Measurements from ENCODE around the gene CRADD.

The CRADD gene

DNA sequence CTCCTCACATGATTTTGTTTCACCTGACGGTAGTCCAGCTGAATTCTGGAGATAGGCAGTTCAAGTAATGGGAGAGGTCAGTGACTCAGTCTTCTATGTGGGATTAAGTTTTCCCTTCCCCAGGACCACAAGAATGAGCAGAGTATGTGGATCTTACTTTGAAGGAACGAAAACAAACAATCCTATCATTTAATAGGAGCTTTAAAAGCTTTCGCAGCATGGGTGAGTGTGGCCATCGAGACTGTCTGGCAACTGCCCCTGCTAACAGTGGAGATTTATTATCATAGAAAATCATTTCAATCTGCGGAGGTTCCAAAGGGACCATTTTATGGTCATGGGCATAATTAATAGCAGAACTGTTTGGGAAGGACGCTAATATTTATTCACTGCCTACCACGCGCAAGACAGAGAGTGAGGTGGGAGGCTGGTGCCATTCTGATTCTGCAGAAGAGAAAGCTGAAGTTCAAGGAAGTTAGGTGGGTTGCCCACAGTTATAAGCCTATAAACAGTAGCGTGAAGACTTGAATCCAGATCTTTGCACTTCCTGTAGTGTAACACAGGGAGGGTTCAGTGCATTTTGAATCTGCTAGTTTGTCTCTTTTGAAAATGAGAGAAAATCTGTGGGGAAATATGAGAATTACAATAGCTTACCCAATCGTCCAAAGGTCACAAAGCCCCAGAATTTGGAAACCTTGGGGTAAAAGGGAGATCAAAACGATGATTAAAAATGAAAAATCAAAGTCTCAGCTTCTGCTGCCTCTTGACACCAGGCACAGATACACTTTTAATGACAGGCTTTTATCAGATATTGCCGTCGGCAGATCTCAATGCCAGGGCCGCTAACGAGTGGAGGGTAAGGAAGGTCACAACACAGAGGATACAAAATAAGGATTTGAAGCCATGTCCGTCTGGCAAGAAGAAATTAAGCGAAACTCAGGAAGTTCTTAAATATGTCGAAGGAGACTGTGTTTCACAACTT lies 209.6 kb downstream of the CRADD start:
- DNase-seq (ENCODE audit: low read depth), result peak; percentile 58
- in situ Hi-C loops (cut with HindIII; ENCODE audit: low sequenced_read_pairs), result no loop called here
- H3K4me3 ChIP-seq (ENCODE audit: low read depth, low read length), result no peak overlapping the region
- TF ChIP-seq, protein P1, sequence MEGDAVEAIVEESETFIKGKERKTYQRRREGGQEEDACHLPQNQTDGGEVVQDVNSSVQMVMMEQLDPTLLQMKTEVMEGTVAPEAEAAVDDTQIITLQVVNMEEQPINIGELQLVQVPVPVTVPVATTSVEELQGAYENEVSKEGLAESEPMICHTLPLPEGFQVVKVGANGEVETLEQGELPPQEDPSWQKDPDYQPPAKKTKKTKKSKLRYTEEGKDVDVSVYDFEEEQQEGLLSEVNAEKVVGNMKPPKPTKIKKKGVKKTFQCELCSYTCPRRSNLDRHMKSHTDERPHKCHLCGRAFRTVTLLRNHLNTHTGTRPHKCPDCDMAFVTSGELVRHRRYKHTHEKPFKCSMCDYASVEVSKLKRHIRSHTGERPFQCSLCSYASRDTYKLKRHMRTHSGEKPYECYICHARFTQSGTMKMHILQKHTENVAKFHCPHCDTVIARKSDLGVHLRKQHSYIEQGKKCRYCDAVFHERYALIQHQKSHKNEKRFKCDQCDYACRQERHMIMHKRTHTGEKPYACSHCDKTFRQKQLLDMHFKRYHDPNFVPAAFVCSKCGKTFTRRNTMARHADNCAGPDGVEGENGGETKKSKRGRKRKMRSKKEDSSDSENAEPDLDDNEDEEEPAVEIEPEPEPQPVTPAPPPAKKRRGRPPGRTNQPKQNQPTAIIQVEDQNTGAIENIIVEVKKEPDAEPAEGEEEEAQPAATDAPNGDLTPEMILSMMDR (IDR thresholded peaks at IDR 0.05; ENCODE audit: low read depth, low read length, missing control alignments), result no peak

DNA sequence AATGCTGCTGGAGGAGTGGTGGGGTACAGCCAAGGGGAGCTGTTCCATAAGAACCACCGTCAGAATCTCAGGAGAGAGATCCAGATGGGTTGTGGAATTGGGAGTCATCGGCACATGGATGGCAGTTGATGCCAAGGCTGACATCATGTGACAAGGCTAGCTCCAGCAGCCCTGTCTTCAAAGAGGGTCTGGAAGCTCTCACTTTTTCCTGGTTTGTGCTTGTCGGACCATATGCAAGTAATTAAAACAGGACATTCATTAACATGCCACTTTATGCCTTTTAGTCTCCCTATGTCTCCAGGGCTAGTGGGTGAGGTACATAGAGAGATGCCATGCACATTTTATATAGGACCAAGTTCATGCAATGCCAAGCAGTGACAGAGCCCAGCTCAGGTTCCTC lies 211.8 kb downstream of the CRADD start:
- TF ChIP-seq, protein P1 (IDR thresholded peaks at IDR 0.05; ENCODE audit: low read depth, low read length, missing control alignments), result no peak
- in situ Hi-C loops (cut with HindIII; ENCODE audit: low sequenced_read_pairs), result no loop called here
- DNase-seq (ENCODE audit: low read depth), result no peak
- no peak overlapping the region for H3K4me3 ChIP-seq (ENCODE audit: low read depth, low read length)

DNA sequence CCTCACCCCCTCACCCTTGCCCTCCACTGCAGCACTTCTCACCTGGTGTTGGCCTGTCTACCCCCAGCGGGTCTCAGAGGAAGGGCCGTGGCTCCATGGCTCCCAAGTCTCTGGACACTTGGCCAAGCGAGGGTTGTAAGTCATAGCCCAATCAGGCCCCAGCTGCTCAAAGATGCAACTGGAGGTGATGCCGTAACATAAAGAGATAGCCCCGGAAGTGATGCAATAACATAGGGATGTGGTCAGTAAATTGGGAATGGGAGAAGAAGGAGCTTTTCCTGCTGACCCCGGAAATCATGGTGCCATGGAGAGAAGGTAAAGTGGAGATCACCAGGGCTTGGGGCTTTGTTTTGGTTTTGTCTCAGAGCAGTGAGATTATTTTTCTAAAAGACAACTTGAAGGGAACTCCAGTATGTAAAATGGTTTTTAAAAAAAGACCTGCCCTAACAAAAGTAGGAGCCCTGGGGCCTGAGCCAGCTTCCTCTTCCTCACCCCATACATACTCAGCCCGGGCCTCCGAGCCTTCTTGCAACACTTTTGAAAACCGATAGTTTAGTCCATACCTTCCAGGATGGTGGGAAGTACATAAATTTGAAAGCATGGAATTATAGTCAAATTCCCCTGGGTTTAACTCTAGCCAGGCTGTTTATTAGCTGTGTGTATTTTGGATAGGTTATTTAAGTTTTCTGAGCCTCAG lies 212.5 kb downstream of the CRADD start:
- H3K4me3 ChIP-seq (ENCODE audit: low read depth, low read length), result no peak overlapping the region
- TF ChIP-seq, protein P1 (IDR thresholded peaks at IDR 0.05; ENCODE audit: low read depth, low read length, missing control alignments), result no peak
- in situ Hi-C loops (cut with HindIII; ENCODE audit: low sequenced_read_pairs), result no loop called here
- DNase-seq (ENCODE audit: low read depth), result no peak

DNA sequence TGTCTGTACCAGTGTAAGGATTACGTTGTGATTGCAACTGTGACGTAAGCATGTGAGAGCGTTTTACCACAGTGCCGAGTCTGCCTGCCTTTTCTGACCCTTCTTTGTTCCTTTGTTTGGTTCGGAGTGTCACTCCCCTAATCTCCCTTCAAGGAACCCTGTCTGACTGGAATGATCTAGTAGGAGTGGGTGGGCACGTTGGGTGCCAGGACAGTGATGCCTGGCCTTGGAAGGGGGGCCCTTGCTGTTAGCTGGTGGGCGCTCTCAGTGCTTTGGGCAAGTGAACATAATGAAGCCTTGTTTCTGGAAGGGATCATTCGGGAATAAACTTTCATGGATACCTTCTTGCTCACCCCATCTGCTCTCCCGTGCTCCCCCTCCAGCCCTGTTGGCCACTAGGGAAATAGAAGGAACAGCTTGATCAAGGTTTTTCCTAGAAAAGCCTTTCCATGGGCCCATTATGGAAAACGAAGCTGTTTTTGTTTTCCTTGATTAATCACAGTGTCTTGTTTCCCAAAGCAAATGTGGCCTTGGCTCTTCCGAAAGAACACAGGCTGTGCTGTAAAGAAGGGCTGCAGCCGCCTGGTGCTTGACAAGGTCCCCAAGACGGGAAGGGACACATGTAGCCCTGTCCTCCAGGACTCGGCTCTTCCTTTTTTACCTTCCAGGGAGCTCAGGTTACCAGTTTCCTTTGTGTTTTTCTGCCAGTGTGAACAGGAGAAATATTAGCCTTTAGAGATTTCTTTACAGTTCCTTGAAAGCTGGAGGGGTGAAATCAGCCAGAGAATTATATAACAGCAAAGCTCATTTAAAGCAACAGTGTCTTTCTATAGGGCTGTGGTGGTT lies 215.5 kb downstream of the CRADD start:
- no peak for DNase-seq (ENCODE audit: low read depth)
- TF ChIP-seq, protein P1 (IDR thresholded peaks at IDR 0.05; ENCODE audit: low read depth, low read length, missing control alignments), result no peak
- in situ Hi-C loops (cut with HindIII; ENCODE audit: low sequenced_read_pairs), result no loop called here
- H3K4me3 ChIP-seq (ENCODE audit: low read depth, low read length), result no peak overlapping the region

DNA sequence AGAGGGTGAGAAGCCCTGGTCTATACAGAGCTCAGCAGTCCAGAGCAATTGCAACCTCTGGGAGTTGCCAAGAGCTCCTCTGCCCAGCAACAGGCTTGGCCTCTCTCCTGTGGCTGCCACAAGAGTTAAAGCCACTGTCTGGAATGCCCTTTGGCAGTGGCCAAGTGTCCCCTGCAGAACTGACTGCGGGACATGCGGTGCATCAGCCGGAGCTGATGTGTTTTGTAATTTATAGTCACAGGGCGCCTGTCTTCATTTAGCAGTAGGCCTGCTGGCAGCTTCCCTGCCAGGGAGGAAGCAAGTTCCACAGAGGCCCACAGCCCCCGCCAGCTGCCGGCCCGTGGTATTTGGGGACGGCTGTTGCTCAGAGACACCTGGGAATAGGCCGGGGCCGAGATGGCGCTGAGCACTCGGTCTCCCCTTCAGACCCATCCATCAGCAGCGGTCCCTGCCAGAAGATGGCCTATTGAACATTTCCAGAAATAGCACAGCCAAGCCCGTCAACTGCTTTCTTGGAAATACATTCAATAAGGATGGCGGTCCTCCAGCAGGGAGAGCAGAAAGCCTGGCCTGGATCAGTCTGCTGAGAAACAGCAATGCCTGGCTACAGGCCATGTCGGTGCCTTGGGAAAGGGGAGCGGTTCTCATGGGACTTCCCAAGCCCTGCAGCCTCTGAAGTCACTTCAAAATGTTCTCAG lies 217.4 kb downstream of the CRADD start:
- DNase-seq (ENCODE audit: low read depth), result peak; percentile 70
- TF ChIP-seq, protein P1 (IDR thresholded peaks at IDR 0.05; ENCODE audit: low read depth, low read length, missing control alignments), result no peak
- in situ Hi-C loops (cut with HindIII; ENCODE audit: low sequenced_read_pairs), result no loop called here
- no peak overlapping the region for H3K4me3 ChIP-seq (ENCODE audit: low read depth, low read length)

Measured in astrocyte of the cerebellum (primary cell).